ENCODE data around the gene GLP2R. TPM values are rescaled to one million over a fixed set of nuclear protein-coding genes. Genes with fewer than 3 reads are reported as not detected.

The GLP2R gene
- total RNA-seq, 1 donor from 2014 or later: not detected

- intact Hi-C loops (cut with micrococcal nuclease): no loop called here
These were observed 24.4 kb downstream of the GLP2R start for GRCh38 chr17:9850151-9850550.

GRCh38 chr17:9854255-9854654 lies 28.5 kb downstream of the GLP2R start:
- intact Hi-C loops (cut with micrococcal nuclease): no loop called here

- intact Hi-C loops (cut with micrococcal nuclease): no loop called here
These were observed 29.3 kb downstream of the GLP2R start for GRCh38 chr17:9855036-9855435.

GRCh38 chr17:9859781-9860180 lies 34.1 kb downstream of the GLP2R start:
- intact Hi-C loops (cut with micrococcal nuclease): no loop called here

- intact Hi-C loops (cut with micrococcal nuclease): no loop called here
These were observed 35.1 kb downstream of the GLP2R start for GRCh38 chr17:9860851-9861250.

GRCh38 chr17:9862220-9862619 lies 36.5 kb downstream of the GLP2R start:
- intact Hi-C loops (cut with micrococcal nuclease): no loop called here

- intact Hi-C loops (cut with micrococcal nuclease): no loop called here
These were observed 37.2 kb downstream of the GLP2R start for GRCh38 chr17:9862949-9863348.

GRCh38 chr17:9865586-9865985 lies 39.9 kb downstream of the GLP2R start:
- intact Hi-C loops (cut with micrococcal nuclease): no loop called here

- intact Hi-C loops (cut with micrococcal nuclease): no loop called here
These were observed 42.8 kb downstream of the GLP2R start for GRCh38 chr17:9868552-9868951.

GRCh38 chr17:9872852-9873251 lies 47.1 kb downstream of the GLP2R start:
- intact Hi-C loops (cut with micrococcal nuclease): no loop called here

- intact Hi-C loops (cut with micrococcal nuclease): no loop called here
These were observed 49.0 kb downstream of the GLP2R start for GRCh38 chr17:9874722-9875121.

- intact Hi-C loops (cut with micrococcal nuclease): no loop called here
These were observed 49.7 kb downstream of the GLP2R start for GRCh38 chr17:9875441-9875840.

- intact Hi-C loops (cut with micrococcal nuclease): no loop called here
These were observed 52.6 kb downstream of the GLP2R start for GRCh38 chr17:9878356-9878755.

- intact Hi-C loops (cut with micrococcal nuclease): no loop called here
These were observed 53.2 kb downstream of the GLP2R start for GRCh38 chr17:9878786-9879525.

GRCh38 chr17:9880582-9880999 lies 54.9 kb downstream of the GLP2R start:
- intact Hi-C loops (cut with micrococcal nuclease): no loop called here

GRCh38 chr17:9883451-9883850 lies 57.7 kb downstream of the GLP2R start:
- intact Hi-C loops (cut with micrococcal nuclease): no loop called here

GRCh38 chr17:9886141-9886930 lies 60.6 kb downstream of the GLP2R start:
- intact Hi-C loops (cut with micrococcal nuclease): no loop called here

GRCh38 chr17:9887508-9887907 lies 61.8 kb downstream of the GLP2R start:
- intact Hi-C loops (cut with micrococcal nuclease): no loop called here

- intact Hi-C loops (cut with micrococcal nuclease): no loop called here
These were observed 64.4 kb downstream of the GLP2R start for GRCh38 chr17:9890124-9890523.

- intact Hi-C loops (cut with micrococcal nuclease): no loop called here
These were observed 67.8 kb downstream of the GLP2R start for GRCh38 chr17:9893411-9894012.

- intact Hi-C loops (cut with micrococcal nuclease): no loop called here
These were observed 68.5 kb downstream of the GLP2R start for GRCh38 chr17:9894231-9894630.

- intact Hi-C loops (cut with micrococcal nuclease): no loop called here
These were observed 70.2 kb downstream of the GLP2R start for GRCh38 chr17:9895923-9896322.

Data from T-helper 1 cell treated with Interleukin-12 subunit alpha and Interleukin-12 subunit beta and Interleukin-4 antibody, amounts not matched to agents 30 ng/mL and 1 ng/mL, for 36 hours (primary cell).